Activated CD4-positive, alpha-beta T cell treated with anti-CD3 and anti-CD28 coated beads, Interleukin-2, amount 50 U/mL, for 16 hours (primary cell): ENCODE data around the gene PRAMEF33.
"Not testable (repeated sequence)": the region's sequence is repeated elsewhere in the genome, so short reads cannot be mapped to it uniquely, and the experiment has no call there.

ENCODE experiments used
- DNase-seq: peaks from one replicate; pipeline ENCODE4 v3.0.0-alpha.2; 2020

The PRAMEF33 gene, protein sequence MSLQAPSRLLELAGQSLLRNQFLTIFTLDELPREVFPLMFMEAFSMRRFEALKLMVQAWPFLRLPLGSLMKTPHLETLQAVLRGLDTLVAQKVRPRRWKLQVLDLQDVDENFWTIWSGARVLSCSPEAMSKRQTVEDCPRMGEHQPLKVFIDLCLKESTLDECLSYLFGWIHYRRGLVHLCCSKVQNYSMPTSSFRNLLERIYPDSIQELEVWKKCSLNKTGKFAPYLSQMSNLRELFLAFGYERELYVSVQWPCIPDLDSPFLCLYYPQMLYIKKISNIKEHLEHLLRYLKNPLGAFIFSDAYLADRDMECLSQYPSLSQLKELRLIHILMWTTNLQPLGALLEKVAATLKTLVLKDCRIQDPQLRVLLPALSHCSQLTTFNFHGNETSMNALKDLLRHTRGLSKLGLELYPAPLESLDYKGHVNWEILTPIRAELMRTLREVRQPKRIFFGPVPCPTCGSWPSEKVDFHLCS

DNA sequence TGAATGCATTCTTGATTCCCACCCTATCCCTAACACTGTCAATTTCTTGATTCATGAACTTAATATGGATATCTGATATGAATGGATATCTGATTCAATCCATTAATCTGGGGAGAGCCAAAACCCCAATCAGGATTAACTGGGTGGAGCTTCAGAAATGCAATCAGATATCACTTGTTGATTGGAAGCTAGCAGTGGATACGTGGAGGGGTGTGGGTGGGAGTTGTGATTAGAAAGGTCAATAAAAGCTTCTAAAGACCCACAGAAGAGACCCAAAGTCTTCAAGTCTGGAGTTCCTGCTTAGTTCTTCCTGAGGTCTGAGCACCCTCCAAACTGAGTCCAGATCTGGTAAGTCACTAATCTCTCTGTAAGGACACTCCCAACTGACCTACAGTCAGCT, at the start of gene PRAMEF33:
TSS of gene PRAMEF33 (plus strand) at position 301 of the 400 bp plus-strand sequence. CDS start 2,416 bp downstream, outside the sequence.
- not testable (repeated sequence) for DNase-seq

DNA sequence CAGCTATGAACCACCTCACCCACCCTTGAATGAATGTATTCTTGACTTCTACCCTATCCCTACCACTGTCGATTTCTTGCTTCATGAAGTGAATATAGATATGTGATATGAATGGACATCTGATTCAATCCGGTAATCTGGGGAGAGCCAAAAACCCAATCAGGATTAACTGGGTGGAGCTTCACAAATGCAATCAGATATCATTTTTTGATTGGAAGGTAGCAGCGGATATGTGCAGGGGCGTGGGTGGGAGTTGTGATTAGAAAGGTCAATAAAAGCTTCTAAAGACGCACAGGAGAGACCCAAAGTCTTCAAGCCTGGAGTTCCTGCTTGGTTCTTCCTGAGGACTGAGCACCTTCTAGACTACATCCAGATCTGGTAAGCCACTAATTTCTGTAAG, 49.4 kb upstream of the PRAMEF33 start, which contains the start of gene PRAMEF5:
TSS of gene PRAMEF5 (plus strand) at position 301 of the 400 bp plus-strand sequence. CDS start 5,071 bp downstream, outside the sequence.
- not testable (repeated sequence) for DNase-seq

DNA sequence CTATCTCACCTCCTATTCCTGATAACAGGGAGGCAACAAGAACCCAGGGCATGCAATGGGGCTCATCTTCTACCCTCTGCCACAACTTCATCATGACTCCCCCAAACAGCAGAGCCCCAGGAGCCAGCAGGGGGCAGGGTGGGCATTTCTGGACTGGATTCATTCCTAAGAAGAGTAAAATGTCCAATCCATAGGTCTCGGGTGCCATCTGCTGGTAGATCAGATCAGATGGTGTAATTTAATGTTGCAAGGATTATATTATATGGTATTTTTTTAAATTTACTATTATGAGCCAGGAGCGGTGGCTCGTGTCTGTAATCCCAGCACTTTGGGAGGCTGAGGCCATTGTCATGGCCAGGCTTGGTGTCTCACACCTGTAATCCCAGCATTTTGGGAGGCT, 38.2 kb upstream of the PRAMEF33 start:
- DNase-seq = not testable (repeated sequence)

DNA sequence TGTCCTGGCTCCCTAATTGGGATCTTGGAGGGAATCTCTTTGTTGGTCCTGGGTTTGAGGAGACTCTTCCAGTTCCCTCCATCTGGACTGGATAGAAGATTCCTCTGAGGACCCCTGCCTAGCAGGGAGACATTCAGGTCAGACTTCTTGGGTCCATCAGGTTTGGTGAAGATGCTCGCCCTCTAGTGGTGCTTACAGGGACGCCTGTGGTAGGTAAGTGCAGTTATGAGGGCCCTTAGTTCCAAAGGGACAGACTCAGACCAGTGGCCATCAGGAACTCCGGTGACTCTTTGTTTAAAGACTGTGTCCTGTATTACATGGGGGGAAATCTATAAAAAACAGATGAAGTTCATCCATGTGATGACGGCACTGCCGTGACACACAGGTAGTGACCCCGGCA, 26.3 kb upstream of the PRAMEF33 start:
- not testable (repeated sequence) for DNase-seq

DNA sequence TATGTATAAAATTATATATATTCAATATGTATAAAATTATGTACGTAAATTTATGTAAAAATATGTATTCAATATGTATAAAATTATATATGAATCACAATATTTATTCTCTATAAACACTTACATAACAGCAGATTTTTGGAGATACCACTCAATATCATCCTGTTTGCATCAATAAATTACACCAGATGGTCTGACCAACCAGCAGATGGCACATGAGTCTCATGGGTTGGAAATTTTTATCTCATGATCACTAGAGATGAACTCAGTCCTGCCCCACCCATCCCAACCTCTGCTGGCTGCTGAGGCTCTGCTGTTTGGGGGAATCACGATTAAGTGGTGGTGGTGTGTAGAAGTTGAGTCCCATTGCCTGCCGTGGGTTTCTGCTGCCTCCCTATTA, 23.7 kb upstream of the PRAMEF33 start:
- DNase-seq = not testable (repeated sequence)

DNA sequence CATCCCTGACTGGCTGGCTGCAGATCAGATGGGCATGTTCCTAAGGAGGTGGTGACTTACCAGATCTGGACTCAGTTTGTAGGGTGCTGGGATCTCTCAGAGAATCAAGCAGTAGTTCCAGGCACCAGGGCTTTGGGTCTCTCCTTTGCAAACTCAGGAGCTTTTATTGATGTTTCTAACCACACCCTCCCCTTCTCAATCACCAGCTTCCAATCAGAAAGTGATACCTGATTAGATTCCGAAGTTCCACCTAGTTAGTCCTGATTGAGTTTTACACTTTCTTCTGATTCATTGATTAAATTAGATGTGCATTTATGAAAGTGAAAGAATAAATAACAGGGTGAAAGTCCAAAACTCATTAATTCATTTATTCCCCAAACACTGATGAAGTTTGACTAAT, 18.3 kb upstream of the PRAMEF33 start, which contains the start of gene PRAMEF8:
TSS of gene PRAMEF8 (minus strand) at position 101 of the 400 bp plus-strand sequence. CDS start 1,046 bp downstream, outside the sequence.
- DNase-seq = not testable (repeated sequence)

DNA sequence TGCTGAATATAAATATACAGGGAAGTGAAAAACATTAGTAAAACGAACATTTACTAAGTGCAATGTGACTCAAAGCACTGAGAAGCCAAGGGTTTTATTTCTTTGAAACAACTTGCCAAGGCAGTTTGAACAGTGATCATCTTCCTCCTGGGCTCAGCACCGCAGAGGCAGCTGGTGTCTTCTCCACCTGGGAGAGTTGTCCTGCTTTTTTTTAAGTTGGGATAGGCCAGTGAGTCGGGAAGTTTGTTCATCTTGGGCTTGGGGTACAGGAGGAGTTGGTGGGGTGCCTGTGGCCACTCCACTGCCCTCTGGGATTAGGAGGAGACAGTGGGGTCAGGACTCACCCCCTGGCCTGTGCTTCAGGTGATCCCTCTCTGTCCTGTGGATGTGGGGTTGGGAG, 14.3 kb upstream of the PRAMEF33 start:
- not testable (repeated sequence) for DNase-seq

DNA sequence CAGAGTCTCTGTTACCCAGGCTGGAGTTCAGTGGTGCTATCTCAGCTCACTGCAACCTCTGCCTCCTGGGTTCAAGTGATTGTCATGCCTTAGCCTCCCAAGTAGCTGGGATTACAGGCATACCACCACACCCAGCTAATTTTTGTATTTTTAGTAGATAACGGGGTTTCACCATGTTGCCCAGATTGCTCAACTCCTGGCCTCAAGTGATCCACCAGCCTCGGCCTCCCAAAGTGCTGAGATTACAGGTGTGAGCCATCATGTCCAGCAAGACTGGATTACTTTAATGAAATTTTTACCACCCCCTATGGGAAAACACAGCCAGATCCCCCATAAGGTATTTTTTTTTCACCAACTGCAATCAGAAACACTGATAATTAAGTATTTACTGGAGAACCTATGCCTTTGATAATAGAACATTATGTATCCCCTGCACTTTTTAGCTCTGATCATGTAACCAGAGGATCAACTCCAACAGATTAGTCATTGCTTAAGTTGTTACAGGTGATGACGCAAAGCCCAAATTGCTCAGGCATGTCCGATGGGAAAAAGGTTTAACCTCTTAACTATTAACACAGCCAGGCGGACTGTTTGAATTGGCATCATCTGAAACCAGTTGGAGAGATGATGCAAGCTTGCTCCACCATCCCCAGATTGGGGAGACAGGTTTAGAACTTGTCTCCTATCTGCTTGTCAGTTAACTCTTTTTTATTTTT, 6.0 kb upstream of the PRAMEF33 start:
- DNase-seq = not testable (repeated sequence)

DNA sequence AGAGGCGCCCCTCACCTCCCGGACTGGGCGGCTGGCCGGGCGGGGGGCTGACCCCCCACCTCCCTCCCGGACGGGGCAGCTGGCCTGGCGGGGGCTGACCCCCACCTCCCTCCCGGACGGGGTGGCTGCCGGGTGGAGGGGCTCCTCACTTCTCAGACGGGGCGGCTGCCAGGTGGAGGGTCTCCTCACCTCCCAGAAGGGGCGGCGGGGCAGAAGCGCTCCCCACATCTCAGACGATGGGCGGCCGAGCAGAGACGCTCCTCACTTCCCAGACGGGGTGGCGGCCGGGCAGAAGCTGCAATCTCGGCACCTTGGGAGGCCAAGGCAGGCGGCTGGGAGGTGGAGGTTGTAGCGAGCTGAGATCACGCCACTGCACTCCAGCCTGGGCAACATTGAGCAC, 4.6 kb upstream of the PRAMEF33 start:
- DNase-seq = not testable (repeated sequence)

DNA sequence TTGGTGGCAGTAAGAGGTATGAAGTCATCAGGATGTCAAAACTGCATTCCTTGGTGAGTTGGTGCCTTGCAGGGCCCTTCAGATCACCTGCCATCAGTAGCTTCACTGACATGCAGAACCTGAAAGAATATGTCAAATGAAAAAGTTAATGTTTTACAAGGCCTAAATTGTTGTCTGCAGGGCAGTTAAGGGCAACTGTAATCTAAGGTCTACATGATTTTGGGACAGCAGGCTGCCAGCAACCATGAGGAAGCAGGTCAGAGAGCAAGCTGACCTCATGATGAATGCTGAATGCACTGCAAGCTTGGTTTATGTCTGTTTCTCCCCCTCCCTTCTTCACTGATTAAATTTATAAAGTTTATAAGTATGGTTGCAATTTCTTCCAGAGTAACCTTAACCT, 1.1 kb upstream of the PRAMEF33 start:
- DNase-seq = not testable (repeated sequence)

DNA sequence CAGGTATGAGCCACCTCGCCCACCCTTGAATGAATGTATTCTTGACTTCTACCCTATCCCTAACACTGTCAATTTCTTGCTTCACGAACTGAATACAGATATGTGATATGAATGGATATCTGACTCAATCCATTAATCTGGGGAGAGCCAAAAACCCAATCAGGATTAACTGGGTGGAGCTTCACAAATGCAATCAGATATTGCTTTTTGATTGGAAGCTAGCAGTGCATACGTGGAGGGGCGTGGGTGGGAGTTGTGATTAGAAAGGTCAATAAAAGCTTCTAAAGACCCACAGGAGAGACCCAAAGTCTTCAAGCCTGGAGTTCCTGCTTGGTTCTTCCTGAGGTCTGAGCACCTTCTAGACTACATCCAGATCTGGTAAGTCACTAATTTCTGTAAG, 11.9 kb downstream of the PRAMEF33 start, which contains the start of gene PRAMEF15:
TSS of gene PRAMEF15 (plus strand) at position 301 of the 400 bp plus-strand sequence. CDS start 2,827 bp downstream, outside the sequence.
- not testable (repeated sequence) for DNase-seq

DNA sequence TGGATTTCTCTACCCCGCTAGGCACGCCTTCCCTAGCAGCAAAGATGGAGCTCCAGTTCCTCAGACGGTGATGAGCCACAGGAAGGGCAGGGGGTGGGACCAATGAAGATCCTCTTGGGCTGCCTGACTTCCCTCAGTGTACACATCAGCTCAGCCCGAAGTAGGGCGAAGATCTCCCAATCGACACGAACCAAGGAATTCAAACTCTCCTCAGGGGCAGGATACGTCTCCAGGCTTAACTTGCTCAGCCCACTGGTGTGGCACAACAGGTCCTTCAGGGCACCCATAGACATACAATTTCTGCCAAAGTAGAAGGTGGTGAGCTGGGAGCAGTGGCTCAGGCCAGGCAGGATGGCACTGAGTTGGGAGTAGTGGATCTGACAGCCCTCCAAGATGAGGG, 39.2 kb downstream of the PRAMEF33 start:
- DNase-seq = not testable (repeated sequence)

DNA sequence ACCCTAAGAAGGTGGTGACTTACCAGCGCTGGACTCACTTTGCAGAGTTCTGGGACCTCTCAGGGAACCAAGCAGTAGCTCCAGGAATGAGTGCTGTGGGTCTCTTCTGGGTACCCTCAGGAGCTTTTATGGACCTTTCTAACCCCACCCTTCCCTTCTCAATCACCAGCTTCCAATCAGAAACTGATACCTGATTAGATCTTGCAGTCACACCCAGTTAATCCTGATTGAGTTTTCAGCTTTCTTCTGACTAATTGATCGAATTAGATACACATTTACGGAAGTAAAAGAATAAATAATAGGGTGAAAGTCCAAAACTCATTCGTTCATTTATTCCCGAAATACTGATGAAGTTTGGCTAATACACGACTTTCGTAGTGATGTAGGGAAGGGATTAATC, 43.7 kb downstream of the PRAMEF33 start, which contains the start of gene PRAMEF14:
TSS of gene PRAMEF14 (minus strand) at position 101 of the 400 bp plus-strand sequence. CDS start 1,820 bp downstream, outside the sequence.
- DNase-seq = not testable (repeated sequence)

DNA sequence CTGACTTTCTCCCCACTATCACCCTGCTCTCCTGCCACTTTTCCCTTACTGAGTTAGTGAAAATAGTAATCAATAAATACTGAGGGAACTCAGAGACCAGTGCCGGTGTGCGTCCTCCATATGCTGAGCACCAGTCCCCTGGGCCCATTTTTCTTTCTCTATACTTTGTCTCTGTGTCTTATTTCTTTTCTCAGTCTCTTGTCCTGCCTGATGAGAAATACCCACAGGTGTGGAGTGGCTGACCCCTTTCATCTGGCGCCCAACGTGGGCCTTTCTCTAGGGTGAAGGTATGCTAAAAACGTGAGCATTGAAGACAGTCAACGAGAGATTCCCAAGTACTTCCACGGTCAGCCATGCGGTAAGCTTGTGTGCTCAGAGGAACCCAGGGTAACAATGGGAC, 50.1 kb downstream of the PRAMEF33 start:
- DNase-seq = not testable (repeated sequence)

DNA sequence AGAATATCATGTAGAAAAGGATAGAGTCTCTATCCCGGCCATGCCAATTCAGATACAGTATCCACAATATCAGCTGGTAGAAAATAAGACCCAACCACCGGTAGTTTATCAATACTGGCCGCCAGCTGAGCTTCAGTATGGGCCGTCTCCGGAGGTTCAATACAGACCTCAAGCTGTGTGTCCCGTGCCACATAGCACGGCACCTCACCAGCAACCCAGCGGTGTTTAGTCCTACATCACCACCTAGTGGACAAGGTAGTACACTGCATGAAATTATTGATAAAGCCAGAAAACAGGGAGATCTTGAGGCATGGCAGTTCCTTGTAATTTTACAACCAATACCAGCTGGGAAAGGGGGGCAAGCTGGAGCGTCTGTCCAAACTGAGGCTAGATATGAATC, 51.1 kb downstream of the PRAMEF33 start:
- DNase-seq = not testable (repeated sequence)

DNA sequence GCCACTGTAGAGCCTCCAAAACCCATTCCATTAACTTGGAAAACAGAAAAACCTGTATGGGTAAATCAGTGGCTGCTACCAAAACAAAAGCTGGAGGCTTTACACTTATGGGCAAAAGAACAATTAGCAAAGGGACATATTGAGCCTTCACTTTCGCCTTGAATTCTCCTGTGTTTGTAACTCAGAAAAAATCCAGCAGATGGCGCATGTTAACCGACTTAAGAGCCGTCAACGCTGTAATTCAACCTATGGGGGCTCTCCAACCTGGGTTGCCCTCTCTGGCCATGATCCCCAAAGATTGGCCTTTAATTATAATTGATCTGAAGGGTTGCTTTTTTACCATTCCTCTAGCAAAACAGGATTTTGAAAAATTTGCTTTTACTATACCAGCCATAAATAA, 53.4 kb downstream of the PRAMEF33 start:
- peak; percentile 48 for DNase-seq
